Measurements from ENCODE around the gene HLA-DMA. TPM values are rescaled to one million over a fixed set of nuclear protein-coding genes. Genes with fewer than 3 reads are reported as not detected.

HLA-DMA gene
- total and polyA plus RNA-seq, 2 of the 8 experiments (the other 6 are each of a cell fraction or from before 2014, with no cell fraction given): 13.3 to 23.1 TPM

DNA sequence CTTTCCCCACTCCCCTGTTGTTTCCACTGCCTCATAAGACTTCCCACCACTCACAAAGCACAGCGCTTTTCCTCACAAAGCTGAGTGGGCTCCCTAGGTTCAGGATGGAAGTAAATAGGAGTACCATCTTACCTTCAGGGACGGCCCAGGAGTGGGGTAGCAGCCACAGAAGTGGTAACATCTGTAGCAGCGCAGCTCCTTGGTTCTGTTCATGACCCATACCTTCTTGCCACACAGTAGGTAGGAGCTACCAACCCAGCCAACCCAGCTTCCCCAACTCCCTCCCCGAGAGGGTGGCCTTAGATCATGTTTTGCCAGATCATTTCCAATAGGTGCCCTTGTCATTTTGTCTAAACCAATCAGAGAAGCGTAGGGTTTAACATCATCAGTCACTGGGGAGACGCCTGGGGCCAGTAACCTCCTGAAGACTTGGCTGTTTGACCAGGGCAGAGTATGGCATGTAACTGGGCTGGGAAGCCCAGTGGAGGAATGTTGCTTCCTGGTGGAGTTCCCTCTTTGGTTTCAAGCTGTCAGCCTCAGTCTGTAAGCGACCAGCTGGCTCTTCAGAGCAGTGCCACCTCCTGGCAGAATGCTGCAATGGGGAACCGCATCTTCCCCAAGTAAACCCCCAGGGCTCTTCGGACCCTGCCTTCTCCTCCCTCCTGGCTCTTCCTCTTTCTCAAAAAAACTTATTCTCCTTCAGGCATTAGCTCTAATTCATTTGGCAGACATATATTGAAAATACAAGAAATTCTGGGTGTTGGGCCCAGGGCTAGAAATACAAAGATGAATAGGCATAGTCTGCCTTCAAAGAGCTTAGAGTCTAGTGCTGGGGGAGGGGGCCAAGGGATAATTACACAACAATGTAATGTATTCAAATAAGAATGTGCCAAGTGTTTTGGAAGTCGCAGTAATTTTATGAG is at the start of gene HLA-DMA (continued):
- peak; percentile 40 for TF ChIP-seq ASH2L (IDR thresholded peaks at IDR 0.05; ENCODE audit: low read length)
- no peak for TF ChIP-seq JUND (IDR thresholded peaks at IDR 0.05; ENCODE audit: low read length)
- no peak for TF ChIP-seq EZH2 (IDR thresholded peaks at IDR 0.05; ENCODE audit: low read depth, low read length, severe bottlenecking)
- no peak for TF ChIP-seq POLR2A (IDR thresholded peaks at IDR 0.05; ENCODE audit: control extremely low read depth in 1 of 2, low read depth in 2 of 2, low read length in 2 of 2)
- peak; percentile 40; the same call in 1 of the 2 replicates for TF ChIP-seq POLR2AphosphoS5 (IDR thresholded peaks at IDR 0.05; ENCODE audit: low read depth, low read length)
- TF ChIP-seq EGR1 (IDR thresholded peaks at IDR 0.05; ENCODE audit: borderline replicate concordance, low read depth, low read length): no peak
- no peak for TF ChIP-seq FOSL1 (IDR thresholded peaks at IDR 0.05; ENCODE audit: insufficient read depth, low read depth, low read length)
- no peak for TF ChIP-seq CEBPB (IDR thresholded peaks at IDR 0.05; ENCODE audit: low read depth, low read length)
- TF ChIP-seq GABPA (IDR thresholded peaks at IDR 0.05; ENCODE audit: borderline replicate concordance, insufficient read depth, low read length): no peak
- TF ChIP-seq CBX5 (IDR thresholded peaks at IDR 0.05; ENCODE audit: low read depth, low read length): no peak
- peak; percentile 38 to 59 for TF ChIP-seq RAD21 (IDR thresholded peaks at IDR 0.05 in 1 of 2, conservative IDR thresholded peaks at IDR 0.05 in 1 of 2; ENCODE audit: low read depth in 2 of 2, low read length in 2 of 2)
- TF ChIP-seq SP1 (IDR thresholded peaks at IDR 0.05; ENCODE audit: low read depth, low read length): peak; percentile 79
- no peak for TF ChIP-seq RNF2 (IDR thresholded peaks at IDR 0.05; ENCODE audit: borderline replicate concordance, low read depth, low read length, missing control alignments, poor library complexity, severe bottlenecking)
- TF ChIP-seq TEAD4 (IDR thresholded peaks at IDR 0.05; ENCODE audit: low read depth, low read length): peak; percentile 81
- no peak for TF ChIP-seq ZNF274 (IDR thresholded peaks at IDR 0.05; ENCODE audit: borderline replicate concordance, extremely low read depth, low read length)
- TF ChIP-seq, protein P1, sequence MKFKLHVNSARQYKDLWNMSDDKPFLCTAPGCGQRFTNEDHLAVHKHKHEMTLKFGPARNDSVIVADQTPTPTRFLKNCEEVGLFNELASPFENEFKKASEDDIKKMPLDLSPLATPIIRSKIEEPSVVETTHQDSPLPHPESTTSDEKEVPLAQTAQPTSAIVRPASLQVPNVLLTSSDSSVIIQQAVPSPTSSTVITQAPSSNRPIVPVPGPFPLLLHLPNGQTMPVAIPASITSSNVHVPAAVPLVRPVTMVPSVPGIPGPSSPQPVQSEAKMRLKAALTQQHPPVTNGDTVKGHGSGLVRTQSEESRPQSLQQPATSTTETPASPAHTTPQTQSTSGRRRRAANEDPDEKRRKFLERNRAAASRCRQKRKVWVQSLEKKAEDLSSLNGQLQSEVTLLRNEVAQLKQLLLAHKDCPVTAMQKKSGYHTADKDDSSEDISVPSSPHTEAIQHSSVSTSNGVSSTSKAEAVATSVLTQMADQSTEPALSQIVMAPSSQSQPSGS (IDR thresholded peaks at IDR 0.05; ENCODE audit: low read length): 0 out of 2 replicates have a peak, but pooled peaks have one; percentile 38
- TF ChIP-seq RXRA (IDR thresholded peaks at IDR 0.05; ENCODE audit: insufficient read depth, low read depth, low read length): no peak
- TF ChIP-seq HDAC6 (IDR thresholded peaks at IDR 0.05; ENCODE audit: low read depth, low read length): no peak
- no peak for TF ChIP-seq CTBP2 (IDR thresholded peaks at IDR 0.05; ENCODE audit: borderline replicate concordance, insufficient read depth, insufficient read length, low read length)
- peak; percentile 100 for TF ChIP-seq RFX5 (IDR thresholded peaks at IDR 0.05; ENCODE audit: borderline replicate concordance, low read depth, low read length)
- no peak for TF ChIP-seq JUN (IDR thresholded peaks at IDR 0.05; ENCODE audit: low read depth, low read length)
- no peak for TF ChIP-seq BACH1 (IDR thresholded peaks at IDR 0.05; ENCODE audit: low read length)

Data from H1 (cell line).